Breast epithelium (tissue), 3 donors: ENCODE data around the gene LENG1.

Source experiments
- POLR2A ChIP-seq: fragments of 450-650 bp; IDR thresholded peaks from one replicate; pipeline ENCODE4 v1.6.1; 2016; ENCODE audit warnings: antibody characterized with exemption, mild to moderate bottlenecking, moderate library complexity
- TF ChIP-seq, protein P1 (sequence below), 3 donors: fragments of 450-650 bp; IDR thresholded peaks; one replicate each; pipeline ENCODE4 v1.5.1; 2016 to 2017; ENCODE audit warnings: antibody characterized with exemption in 3 of 3, mild to moderate bottlenecking in 3 of 3, moderate library complexity in 3 of 3

DNA sequence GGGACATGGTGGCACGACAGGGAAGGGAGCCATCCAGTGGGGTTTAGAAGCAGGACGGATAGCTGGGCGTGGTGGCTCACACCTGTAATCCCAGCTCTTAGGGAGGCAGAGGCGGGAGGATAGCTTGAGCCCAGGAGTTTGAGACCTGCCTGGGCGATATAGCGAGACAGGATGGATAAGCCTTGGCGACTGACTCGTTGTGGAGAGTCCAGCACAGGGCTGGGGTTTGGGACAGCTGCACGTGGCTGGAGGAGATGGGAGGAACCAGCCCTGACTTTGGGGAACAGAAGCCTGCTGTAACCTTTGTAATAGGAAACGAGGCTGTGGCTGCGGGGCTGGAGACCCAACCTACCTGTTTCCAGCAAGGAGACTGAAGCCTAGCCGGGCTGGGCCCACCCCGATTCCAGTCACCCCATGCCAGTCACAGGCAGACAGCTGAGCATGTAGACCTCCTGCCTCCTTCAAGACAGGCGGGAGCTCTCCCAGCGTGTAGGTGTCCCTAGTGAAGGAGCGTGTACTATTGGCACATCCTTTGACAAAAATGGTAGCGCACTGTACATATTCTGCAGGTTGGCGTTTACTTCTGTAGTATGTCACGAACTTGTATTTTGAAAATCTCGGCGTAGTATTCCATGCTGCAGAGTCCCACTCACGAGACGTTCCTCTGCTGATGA lies 8.0 kb downstream of the LENG1 start:
- TF ChIP-seq, protein P1, sequence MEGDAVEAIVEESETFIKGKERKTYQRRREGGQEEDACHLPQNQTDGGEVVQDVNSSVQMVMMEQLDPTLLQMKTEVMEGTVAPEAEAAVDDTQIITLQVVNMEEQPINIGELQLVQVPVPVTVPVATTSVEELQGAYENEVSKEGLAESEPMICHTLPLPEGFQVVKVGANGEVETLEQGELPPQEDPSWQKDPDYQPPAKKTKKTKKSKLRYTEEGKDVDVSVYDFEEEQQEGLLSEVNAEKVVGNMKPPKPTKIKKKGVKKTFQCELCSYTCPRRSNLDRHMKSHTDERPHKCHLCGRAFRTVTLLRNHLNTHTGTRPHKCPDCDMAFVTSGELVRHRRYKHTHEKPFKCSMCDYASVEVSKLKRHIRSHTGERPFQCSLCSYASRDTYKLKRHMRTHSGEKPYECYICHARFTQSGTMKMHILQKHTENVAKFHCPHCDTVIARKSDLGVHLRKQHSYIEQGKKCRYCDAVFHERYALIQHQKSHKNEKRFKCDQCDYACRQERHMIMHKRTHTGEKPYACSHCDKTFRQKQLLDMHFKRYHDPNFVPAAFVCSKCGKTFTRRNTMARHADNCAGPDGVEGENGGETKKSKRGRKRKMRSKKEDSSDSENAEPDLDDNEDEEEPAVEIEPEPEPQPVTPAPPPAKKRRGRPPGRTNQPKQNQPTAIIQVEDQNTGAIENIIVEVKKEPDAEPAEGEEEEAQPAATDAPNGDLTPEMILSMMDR (IDR thresholded peaks at IDR 0.05): no peak
- TF ChIP-seq POLR2A: no peak
